K562 (cell line): Measurements from ENCODE around the gene C1orf21. TPM values are rescaled to one million over a fixed set of nuclear protein-coding genes. Genes with fewer than 3 reads are reported as not detected.

ENCODE experiments used
- ATAC-seq: fragments of 200-7000 bp; cut with Tn5 transposase; 3 replicates; pipeline ENCODE4 v1.9.1; 2020; ENCODE audit warnings: moderate library complexity
- BruUV-seq: library from RNA; stranded (reverse); fragments of 400-500 nt; replicated peaks from 2 replicates; lab custom pipeline; 2021; lab: Mats Ljungman, UMichigan
- CTCF ChIA-PET: fragments of 300-600 bp; formaldehyde crosslinking; extraction: SDS; loops from one replicate; lab custom pipeline; 2021; ENCODE audit warnings: low intra/inter-chr PET ratio; lab: Yijun Ruan, JAX
- POLR2A ChIA-PET: fragments of 300-600, 350-650 bp; sonication (Branson Sonifier 250); formaldehyde crosslinking; extraction: SDS; loops from one replicate; lab custom pipeline; 2021; ENCODE audit warnings: antibody characterized with exemption, inconsistent platforms; lab: Yijun Ruan, JAX
- DNase-seq, 4 experiments: peaks; one replicate each; pipeline versions ENCODE4 v3.0.0 to v3.0.0-alpha.2; 2011 to 2018; ENCODE audit warnings: low spot score in 3 of 4, mixed read lengths in 3 of 4; ENCODE audit errors: extremely low read depth in 1 of 4
- FAIRE-seq: peaks from 2 replicates; lab custom pipeline; 2011; peaks lifted over from hg19 to GRCh38; lab: Jason Lieb, UNC
- H2AFZ ChIP-seq: 2 replicates; pipeline ENCODE4 v1.6.0; 2011; ENCODE audit warnings: low read depth, low read length, control low read depth, inconsistent platforms
- H3K27ac ChIP-seq: fragments of 200-600 bp; 3 replicates; pipeline ENCODE4 v1.8.0; 2011; ENCODE audit warnings: low read depth, mild to moderate bottlenecking, control low read depth, inconsistent platforms, low read length, moderate library complexity, mixed read lengths; ENCODE audit errors: extremely low read depth
- H3K27me3 ChIP-seq, 2 experiments: fragments of 300-600 bp in 1 of 2; 2 replicates in 1 of 2; 3 replicates in 1 of 2; pipeline versions ENCODE4 v1.6.0 to v1.8.0; 2011; ENCODE audit warnings: inconsistent platforms in 2 of 2, low read length in 2 of 2, mild to moderate bottlenecking in 1 of 2, mixed read lengths in 1 of 2, moderate library complexity in 1 of 2; ENCODE audit not compliant: control insufficient read depth in 2 of 2, insufficient read depth in 2 of 2
- H3K36me3 ChIP-seq: fragments of 300-600 bp; 3 replicates; pipeline ENCODE4 v1.8.0; 2011; ENCODE audit warnings: mild to moderate bottlenecking, low read length, inconsistent platforms; ENCODE audit not compliant: control insufficient read depth, insufficient read depth
- H3K4me1 ChIP-seq, 2 experiments: fragments of 200-600 bp in 1 of 2; replicated peaks in 1 of 2; 2 replicates in 1 of 2; 3 replicates in 1 of 2; pipeline versions ENCODE4 v1.5.1 to v1.8.0; 2011; ENCODE audit warnings: inconsistent platforms in 2 of 2, low read length in 2 of 2, mild to moderate bottlenecking in 1 of 2, mixed read lengths in 1 of 2, moderate library complexity in 1 of 2; ENCODE audit not compliant: control insufficient read depth in 2 of 2, insufficient read depth in 2 of 2
- H3K4me2 ChIP-seq: 2 replicates; pipeline ENCODE4 v1.6.1; 2011; ENCODE audit warnings: low read length, control low read depth, inconsistent platforms, mixed read lengths; ENCODE audit not compliant: insufficient read depth
- H3K4me3 ChIP-seq: fragments of 200-600 bp; sonication (generic), shearing (Covaris generic); 2 replicates; pipeline ENCODE4 v1.5.1; 2016; ENCODE audit warnings: control low read depth, inconsistent platforms
- H3K79me2 ChIP-seq: fragments of 200-600 bp; 3 replicates; pipeline ENCODE4 v1.8.0; 2011; ENCODE audit warnings: low read length, inconsistent platforms; ENCODE audit not compliant: control insufficient read depth, insufficient read depth
- H3K9ac ChIP-seq, 2 experiments: 2 replicates each; pipeline versions ENCODE4 v1.6.0 to v1.6.1; 2011; ENCODE audit warnings: low read depth in 2 of 2, low read length in 2 of 2, control low read depth in 1 of 2, inconsistent platforms in 1 of 2, mild to moderate bottlenecking in 1 of 2, mixed read lengths in 1 of 2; ENCODE audit not compliant: insufficient read depth in 1 of 2
- H3K9me1 ChIP-seq: one replicate; pipeline ENCODE4 v1.6.0; 2011; ENCODE audit warnings: inconsistent platforms, mild to moderate bottlenecking, low read length, moderate library complexity; ENCODE audit not compliant: control insufficient read depth, insufficient read depth
- H3K9me3 ChIP-seq: replicated peaks from 2 replicates; pipeline ENCODE4 v1.5.1; 2011; ENCODE audit warnings: low read depth, low read length, inconsistent platforms; ENCODE audit not compliant: control insufficient read depth, insufficient read depth
- H4K20me1 ChIP-seq: replicated peaks from 2 replicates; pipeline ENCODE4 v1.6.1; 2011; ENCODE audit warnings: low read length, inconsistent platforms, mixed read lengths; ENCODE audit not compliant: control insufficient read depth, insufficient read depth
- BDP1 ChIP-seq: IDR thresholded peaks from 3 replicates; pipeline ENCODE4 v1.6.1; 2011; ENCODE audit not compliant: insufficient read length, insufficient read depth
- CREB5 ChIP-seq: fragments of 250-450 bp; sonication (Bioruptor Pico); IDR thresholded peaks from 2 replicates; pipeline ENCODE4 v1.5.0; 2020; ENCODE audit warnings: mild to moderate bottlenecking
- MBD2 ChIP-seq: sonication (generic); IDR thresholded peaks from 2 replicates; pipeline ENCODE4 v1.6.1; 2016; ENCODE audit warnings: low read depth, borderline replicate concordance
- NFATC3 ChIP-seq: fragments of 450-650 bp; IDR thresholded peaks from 2 replicates; pipeline ENCODE4 v1.6.1; 2017; ENCODE audit warnings: mild to moderate bottlenecking
- SAP30 ChIP-seq: fragments of 200-600 bp; sonication (generic); IDR thresholded peaks from 2 replicates; pipeline ENCODE4 v1.6.1; 2012; ENCODE audit warnings: borderline replicate concordance, low read depth, mild to moderate bottlenecking, moderate library complexity, low read length, control low read depth, inconsistent platforms; ENCODE audit not compliant: insufficient read depth, poor library complexity, severe bottlenecking
- ZNF354B ChIP-seq: fragments of 250-450 bp; sonication (Bioruptor Pico); IDR thresholded peaks from 2 replicates; pipeline ENCODE4 v1.4.0; 2020
- WGBS: fragments of 100-300 bp; shearing (Covaris generic); methylation state at CpG from one replicate; pipeline ENCODE4 v1.1.6; 2016; ENCODE audit warnings: low coverage, mixed read lengths; ENCODE audit not compliant: insufficient coverage; ENCODE audit errors: missing lambda C conversion rate; 5-methylcytosine and 5-hydroxymethylcytosine counted together
- in situ Hi-C: fragments of 300-500 bp; cut with MboI; formaldehyde crosslinking; loops from 4 replicates; pipeline ENCODE4 v1.15.0; 2018; ENCODE audit warnings: inconsistent platforms, mixed read lengths
- intact Hi-C: fragments of 100-400 bp; cut with micrococcal nuclease; formaldehyde crosslinking; loops from 2 replicates; pipeline ENCODE4 v1.14.2; 2022
- polyA plus RNA-seq, 8 experiments: library from polyadenylated mRNA; depleted of rRNA in 4 of 8; stranded (reverse) in 5 of 8; unstranded in 3 of 8; fragments of >200 nt; fragmentation: Nextera tagmentation in 2 of 8; fragmentation: Illumina TruSeq in 1 of 8; extraction: Ambion mirVana in 2 of 8; extraction: Trizol in 1 of 8; gene quantifications; 2 replicates each; pipeline versions ENCODE4 v1.2.1 to v1.2.3, GENCODE V29; 2011 to 2014; ENCODE audit warnings: inconsistent platforms in 1 of 8, missing spikeins in 1 of 8
- total RNA-seq, 7 experiments: library from RNA; depleted of rRNA in 6 of 7; stranded (reverse); fragments of >200 nt in 6 of 7; fragmentation: Illumina TruSeq in 2 of 7; extraction: Trizol in 2 of 7; gene quantifications; 2 replicates each; pipeline versions ENCODE4 v1.2.1 to v1.2.3, GENCODE V29; 2011 to 2021; ENCODE audit warnings: low replicate concordance in 1 of 7

The C1orf21 gene
- total and polyA plus RNA-seq, 9 of the 15 experiments (the other 6 are each of a cell fraction or from before 2014, with no cell fraction given): under 0.01 to 0.31 (median 0.07) TPM

DNA sequence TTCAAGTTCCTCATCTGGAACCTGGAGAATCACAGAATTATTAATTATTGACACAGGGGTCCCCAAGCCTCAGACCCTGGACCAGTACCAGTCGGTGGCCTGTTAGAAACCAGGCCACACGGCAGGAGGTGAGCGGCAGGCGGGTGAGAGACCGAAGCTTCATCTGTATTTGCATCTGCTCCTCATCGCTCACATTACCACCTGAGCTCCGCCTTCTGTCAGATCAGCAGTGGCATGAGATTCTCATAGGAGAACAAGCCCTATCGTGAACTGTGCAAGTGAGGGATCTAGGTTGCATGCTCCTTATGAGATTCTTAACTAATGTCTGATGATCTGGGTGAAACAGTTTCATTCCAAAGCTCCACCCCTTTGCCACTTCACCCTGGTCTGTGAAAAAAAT is 125.9 kb downstream of the C1orf21 start:
- ATAC-seq (no peak), FAIRE-seq (no peak), DNase-seq (no peak)
- no peak for TF ChIP-seq ZNF354B (CRISPR knock-in tag)
- TF ChIP-seq BDP1: no peak
- TF ChIP-seq NFATC3: no peak
- TF ChIP-seq SAP30: no peak
- no peak for TF ChIP-seq MBD2
- TF ChIP-seq CREB5: no peak
- Histone ChIP-seq H3K4me2 (no peak overlapping the region), H2AFZ (no peak overlapping the region), H4K20me1 (no peaks in the 10 kb centered on the region), H3K9me1 (no peaks in the 10 kb centered on the region), H3K9me3 (no peaks in the 10 kb centered on the region), H3K9ac (no peak overlapping the region), H3K4me3 (no peak overlapping the region), H3K27ac (no peak overlapping the region), H3K36me3 (no peaks in the 10 kb centered on the region), H3K4me1 (no peaks in the 10 kb centered on the region), H3K79me2 (no peaks in the 10 kb centered on the region), H3K27me3 (no peaks in the 10 kb centered on the region)
- POLR2A ChIA-PET: no interaction called here
- CTCF ChIA-PET: no interaction called here
- BruUV-seq: no TSS peak
- intact Hi-C loops: no loop called here
- in situ Hi-C loops: no loop called here
- under 1% methylated on average over 8 of the region's 8 CpGs for WGBS
